ENCODE measurements around the gene PTPRH. TPM values are rescaled to one million over a fixed set of nuclear protein-coding genes. Genes with fewer than 3 reads are reported as not detected.

Gene PTPRH, protein sequence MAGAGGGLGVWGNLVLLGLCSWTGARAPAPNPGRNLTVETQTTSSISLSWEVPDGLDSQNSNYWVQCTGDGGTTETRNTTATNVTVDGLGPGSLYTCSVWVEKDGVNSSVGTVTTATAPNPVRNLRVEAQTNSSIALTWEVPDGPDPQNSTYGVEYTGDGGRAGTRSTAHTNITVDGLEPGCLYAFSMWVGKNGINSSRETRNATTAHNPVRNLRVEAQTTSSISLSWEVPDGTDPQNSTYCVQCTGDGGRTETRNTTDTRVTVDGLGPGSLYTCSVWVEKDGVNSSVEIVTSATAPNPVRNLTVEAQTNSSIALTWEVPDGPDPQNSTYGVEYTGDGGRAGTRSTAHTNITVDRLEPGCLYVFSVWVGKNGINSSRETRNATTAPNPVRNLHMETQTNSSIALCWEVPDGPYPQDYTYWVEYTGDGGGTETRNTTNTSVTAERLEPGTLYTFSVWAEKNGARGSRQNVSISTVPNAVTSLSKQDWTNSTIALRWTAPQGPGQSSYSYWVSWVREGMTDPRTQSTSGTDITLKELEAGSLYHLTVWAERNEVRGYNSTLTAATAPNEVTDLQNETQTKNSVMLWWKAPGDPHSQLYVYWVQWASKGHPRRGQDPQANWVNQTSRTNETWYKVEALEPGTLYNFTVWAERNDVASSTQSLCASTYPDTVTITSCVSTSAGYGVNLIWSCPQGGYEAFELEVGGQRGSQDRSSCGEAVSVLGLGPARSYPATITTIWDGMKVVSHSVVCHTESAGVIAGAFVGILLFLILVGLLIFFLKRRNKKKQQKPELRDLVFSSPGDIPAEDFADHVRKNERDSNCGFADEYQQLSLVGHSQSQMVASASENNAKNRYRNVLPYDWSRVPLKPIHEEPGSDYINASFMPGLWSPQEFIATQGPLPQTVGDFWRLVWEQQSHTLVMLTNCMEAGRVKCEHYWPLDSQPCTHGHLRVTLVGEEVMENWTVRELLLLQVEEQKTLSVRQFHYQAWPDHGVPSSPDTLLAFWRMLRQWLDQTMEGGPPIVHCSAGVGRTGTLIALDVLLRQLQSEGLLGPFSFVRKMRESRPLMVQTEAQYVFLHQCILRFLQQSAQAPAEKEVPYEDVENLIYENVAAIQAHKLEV
- total RNA-seq, result 0.54 TPM
- long read RNA-seq, result 0 reads

DNA sequence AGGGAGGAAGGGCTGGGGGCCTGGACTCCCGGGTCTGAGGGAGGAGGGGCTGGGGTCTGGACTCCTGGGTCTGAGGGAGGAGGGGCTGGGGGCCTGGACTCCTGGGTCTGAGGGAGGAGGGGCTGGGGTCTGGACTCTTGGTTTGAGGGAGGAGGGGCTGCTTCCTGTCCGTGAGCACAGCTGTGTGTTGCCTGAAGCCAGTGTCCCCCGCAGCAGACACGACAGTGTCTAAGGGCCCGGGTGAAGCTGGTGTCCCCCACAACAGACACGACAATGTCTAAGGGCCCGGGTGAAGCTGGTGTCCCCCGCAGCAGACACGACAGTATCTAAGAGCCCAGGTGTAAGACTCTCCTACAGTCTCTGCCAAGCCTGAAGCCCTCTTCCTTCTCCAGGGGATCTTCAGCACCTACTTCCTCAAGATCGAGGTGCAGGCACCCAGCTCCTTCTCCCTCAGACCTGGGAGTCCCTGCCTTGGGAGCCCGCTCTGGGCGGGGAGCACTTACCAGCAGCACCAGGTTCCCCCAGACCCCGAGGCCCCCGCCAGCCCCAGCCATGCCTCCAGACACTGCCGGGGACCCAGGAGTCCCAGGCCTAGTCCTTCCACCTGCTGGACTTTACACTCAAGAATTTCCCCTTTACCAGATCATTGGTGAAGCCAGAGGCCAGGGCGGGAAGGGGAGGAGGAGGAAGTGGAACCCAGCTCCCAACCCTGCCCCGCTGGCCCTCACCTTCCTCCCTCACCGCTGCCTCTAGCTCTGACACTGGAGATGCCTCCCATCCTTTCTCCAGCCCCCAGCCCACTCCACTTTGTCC is at the start of gene PTPRH:
TSS of gene PTPRH (minus strand) at position 622 of the 813 bp plus-strand sequence. CDS start at position 554, 68 bp downstream.
- ATAC-seq (ENCODE audit: poor library complexity), result no peak
- no peak for DNase-seq
- intact Hi-C loops (cut with DNase I), result no loop called here

DNA sequence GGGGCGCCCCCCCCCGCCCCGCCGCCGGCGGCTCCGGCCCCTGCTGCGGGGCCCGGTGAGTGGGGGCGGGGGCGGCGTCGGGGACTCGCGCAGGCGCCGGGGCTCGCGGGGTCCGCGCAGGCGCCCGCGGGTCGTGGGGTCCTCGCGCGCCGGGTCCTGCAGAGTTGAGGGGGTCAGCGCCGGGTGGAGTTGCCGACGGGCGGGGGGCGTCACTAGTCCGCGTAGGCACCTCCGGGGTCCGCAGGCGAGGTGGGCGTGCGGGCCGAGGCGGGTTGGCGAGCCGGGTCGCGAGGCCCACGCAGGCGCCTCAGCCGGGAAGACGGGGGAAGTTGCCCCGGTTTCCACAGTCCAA is 49.2 kb upstream of the PTPRH start:
- peak; percentile 17 for ATAC-seq (ENCODE audit: poor library complexity)
- intact Hi-C loops (cut with DNase I), result no loop called here
- DNase-seq, result no peak

DNA sequence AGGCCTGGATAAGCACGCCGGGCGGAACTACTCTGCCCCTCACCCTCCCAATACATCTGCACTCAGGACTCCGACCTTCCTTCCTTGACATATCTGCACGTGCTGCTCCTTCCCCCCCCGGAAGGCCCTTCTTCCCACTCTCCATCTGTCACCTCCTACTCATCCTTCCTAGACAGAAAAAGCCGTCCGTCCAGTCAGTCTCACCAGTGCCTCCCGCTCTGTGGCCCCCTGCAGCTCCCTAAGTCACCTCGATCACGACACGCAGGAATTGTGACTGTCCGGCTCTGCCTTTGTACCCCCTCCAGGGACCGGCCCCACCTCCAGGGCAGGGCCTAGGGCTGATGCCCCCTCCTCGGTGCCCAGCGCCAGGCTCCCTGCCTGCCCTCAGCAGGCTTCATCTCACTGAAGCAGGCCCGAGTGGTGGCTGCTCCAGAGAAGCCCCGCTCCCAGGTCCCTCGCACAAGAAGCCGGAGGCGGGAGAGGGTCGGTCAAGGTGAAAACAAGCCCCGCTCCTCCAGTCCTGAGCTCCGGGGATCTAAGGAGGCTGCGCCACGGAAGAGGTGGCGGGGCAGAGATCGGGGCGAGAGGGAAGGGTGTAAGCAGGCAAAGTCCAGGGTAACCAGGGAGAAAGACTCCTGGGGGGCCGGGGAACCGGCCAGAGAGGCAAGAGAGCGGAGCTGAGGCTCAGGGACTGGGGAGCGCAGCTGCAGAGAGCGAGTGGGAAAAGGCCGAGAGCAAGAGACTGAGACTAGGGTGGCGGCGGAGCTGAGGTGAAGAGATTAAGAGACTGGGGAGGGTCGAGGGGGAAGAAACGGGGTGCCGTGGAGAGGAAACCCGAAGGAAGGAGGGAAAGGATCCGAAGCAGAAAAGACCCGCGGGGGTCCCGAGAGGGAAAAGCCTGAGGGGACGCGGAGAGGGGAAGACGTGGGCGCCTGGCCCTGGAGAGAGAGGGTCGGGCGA is 48.4 kb upstream of the PTPRH start:
- no peak for DNase-seq
- ATAC-seq (ENCODE audit: poor library complexity), result no peak
- intact Hi-C loops (cut with DNase I), result no loop called here

DNA sequence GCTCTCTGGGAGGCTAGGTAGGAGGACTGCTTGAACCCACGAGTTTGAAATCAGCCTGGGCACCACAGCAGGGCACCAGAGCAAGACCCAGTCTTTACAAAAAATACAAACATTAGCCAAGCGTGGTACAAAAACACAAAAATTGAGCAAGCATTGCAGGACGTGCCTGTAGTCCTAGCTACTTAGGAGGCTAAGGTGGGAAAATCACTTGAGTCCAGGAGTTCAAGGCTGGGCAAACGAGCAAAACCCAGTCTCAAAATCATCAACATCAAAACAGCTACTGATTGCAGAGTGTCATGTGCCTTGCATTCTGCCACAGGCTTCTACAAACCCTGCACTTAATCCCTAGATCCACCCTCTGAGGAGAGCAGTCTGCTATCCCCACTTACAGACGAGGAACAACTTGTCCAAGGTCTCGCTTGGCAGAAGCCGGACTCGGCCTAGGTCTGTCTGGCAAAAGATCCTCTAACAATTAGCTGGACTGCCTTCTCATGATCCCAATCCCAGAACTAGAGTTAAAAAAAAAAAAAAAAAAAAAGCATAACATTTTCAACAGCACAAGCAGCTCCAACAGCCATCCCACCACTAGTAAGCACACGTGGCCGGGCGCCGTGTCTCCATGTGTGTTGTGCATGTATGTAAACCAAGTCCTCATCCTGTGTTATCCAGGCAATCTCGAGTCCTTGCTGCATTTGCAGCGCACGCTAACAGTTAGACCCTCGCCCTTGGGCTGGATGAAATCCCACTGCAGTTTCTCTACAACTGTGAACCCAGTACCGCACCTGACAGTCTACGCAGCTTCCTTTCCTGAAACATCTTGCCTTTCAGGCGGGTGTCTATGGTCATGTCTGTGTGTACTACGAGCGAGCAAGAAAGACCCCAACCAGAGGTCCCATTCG is 47.5 kb upstream of the PTPRH start:
- intact Hi-C loops (cut with DNase I), result no loop called here
- ATAC-seq (ENCODE audit: poor library complexity) (no peak), DNase-seq (no peak)

DNA sequence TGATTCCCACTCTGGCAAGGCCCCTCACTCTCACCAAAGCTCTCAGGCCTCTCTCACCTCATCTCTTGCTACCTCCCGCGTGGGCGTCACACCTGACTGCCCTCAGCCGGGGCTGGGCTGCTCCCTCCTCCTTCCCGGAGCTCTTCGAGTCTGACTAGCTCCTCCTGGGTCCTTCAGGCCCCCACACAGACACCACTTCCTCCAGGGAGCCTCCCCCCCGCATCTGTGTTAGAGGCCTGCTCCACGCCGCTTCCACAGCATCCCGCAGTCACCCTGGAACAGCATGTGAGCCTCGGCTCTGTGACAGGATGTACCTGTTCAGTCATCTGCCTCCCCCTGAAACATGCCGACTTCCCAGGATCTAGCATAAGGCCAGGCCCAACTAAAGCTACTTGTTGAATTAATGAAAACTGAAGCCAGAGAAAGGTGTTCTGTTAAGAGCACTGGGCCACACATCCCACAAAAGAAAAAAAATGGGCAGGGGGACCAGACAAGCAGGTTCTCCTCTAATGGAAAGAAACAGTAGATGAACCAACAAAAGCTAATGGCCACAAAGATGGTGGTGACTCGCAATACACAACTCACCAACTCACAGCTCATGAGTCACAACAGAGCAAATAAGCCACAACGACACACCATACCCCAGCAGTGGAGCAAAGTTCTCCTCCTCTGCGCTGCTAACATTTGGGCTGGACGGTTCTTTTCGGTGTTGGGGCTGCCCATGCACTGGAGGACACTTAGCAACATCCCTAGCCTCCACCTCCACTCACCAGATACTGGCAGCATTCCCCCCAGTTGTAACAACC is 46.5 kb upstream of the PTPRH start:
- DNase-seq, result no peak
- intact Hi-C loops (cut with DNase I), result no loop called here
- ATAC-seq (ENCODE audit: poor library complexity), result no peak

DNA sequence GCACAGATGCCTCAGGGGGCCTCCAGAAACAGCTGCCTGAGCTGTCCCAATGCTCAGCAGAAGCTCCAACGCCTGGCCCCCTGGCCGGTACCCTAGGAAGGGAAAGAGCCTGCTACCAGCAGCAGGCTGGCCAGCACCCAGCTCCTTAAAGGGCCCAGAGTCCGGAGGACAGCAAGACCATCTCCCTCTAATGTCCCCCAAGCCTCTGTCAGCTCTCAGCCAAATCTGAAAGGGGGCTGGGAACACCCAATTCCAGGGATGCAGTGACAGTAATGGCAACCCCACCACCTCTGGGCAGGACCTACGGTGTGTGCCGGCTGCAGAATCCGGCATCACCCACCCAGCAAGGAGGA is 45.3 kb upstream of the PTPRH start:
- intact Hi-C loops (cut with DNase I), result no loop called here
- DNase-seq, result no peak
- ATAC-seq (ENCODE audit: poor library complexity), result no peak

DNA sequence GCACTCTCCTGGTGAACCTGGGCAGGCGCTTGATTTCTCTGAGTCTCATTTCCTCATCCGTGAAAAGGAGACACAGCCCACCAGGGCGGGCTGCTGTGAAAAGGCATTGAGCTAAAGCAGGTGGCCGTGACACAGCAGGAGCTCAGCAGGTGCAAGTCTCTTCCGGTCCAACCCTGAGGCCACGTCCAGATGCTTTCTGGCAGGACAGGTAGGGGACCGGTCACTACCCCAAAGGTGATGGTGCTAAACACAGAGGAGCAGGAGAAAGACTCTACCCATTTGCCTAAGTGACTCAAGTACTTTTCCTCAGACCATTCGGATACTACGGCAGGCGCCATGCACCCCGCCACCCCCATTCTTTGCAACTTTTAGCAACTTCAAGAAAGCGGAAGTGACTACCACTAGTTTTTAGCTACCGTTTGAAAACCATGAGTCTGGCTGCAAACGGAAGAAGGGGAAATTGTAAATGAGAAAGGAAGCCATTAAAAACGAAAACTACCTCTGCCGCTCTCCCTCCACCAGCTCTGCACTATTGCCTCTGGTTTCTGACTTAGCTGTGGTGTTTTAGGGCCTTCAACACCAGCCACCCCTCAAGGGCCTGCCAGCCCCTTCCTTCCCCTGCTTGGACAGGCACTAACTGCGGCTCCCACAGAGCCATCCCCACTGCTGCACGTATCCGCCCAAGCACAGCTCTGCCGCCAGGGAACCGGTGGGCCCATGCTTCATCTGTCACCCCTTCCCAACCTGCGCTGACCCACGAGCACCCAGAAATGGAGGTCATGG is 44.7 kb upstream of the PTPRH start:
- no peak for ATAC-seq (ENCODE audit: poor library complexity)
- intact Hi-C loops (cut with DNase I), result no loop called here
- DNase-seq, result peak; percentile 62

DNA sequence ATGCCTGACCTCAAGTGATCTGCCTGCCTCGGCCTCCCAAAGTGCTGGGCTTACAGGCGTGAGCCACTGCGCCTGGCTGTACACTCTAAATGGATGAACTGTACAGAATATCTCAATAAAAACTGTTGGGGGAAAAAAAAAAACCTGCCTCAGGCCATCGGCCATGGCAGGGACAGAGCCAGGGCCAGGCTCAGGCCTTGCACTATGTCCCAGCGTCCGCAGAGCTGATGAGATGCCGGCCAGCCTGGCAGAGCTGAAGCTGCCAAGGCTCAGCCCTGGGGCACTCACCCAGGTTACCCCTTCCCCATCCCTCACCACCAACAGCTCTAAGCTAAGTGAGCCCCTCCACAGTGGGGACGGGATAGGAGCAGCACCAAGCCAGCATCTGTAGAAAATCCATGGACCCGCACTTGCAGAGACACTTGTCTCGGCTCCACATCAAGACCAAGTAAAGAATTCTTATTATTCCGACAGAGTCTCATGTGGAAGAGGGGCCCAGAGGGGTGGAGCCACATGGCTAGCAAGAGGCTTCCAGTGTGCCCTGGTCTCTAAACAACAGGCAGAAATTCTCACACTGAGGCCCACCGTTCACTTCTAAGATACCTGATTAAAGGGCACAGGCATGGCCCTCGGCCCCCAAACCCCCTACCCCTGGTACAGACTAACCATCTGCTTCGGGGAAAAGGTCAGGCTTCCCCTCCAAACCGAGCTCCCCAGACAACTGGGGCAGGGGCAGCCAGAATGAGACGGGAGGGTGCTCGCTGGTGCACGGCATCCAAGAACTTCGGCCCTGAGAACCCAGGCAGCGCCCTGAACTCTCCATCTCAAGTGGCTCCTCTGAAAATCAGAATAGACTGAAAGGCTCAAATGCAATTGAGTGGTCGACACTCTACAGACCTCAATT is 43.7 kb upstream of the PTPRH start:
- no peak for ATAC-seq (ENCODE audit: poor library complexity)
- no peak for DNase-seq
- intact Hi-C loops (cut with DNase I), result no loop called here

DNA sequence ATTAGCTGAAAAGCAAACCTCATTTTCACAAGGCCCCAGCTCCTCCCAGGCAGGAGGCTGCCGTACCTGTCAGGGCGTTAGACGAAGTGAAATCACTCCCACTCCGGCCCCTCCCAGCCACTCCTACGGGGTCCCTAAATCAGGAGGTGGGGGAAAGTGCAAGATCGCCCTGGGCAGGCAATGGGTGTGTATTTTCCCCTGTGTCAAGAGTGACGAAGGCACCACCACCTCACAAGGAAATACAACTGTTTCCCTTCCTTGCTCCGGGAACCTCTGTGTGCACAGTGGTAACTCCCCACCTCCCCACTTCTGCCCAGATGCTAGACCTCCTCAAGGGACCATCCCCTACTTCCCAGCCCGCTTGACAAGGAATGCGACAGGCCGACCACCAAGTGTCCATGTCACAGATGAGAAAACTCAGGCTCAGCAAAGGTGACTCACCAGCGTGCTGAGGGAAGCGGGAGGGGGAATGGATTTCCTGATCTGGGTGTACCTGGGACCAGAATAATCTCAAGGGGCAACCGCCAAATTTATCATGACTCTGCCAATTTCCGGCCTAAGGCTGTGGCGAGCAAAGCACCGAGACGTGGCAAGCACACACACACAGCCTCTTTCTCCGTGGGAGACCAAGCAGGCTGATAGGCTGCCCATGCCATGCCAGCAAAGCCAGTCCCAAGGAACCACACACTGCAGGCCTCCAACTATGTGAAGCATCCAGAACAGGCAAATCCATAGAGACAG is 42.2 kb upstream of the PTPRH start:
- ATAC-seq (ENCODE audit: poor library complexity) (no peak), DNase-seq (no peak)
- intact Hi-C loops (cut with DNase I), result no loop called here

DNA sequence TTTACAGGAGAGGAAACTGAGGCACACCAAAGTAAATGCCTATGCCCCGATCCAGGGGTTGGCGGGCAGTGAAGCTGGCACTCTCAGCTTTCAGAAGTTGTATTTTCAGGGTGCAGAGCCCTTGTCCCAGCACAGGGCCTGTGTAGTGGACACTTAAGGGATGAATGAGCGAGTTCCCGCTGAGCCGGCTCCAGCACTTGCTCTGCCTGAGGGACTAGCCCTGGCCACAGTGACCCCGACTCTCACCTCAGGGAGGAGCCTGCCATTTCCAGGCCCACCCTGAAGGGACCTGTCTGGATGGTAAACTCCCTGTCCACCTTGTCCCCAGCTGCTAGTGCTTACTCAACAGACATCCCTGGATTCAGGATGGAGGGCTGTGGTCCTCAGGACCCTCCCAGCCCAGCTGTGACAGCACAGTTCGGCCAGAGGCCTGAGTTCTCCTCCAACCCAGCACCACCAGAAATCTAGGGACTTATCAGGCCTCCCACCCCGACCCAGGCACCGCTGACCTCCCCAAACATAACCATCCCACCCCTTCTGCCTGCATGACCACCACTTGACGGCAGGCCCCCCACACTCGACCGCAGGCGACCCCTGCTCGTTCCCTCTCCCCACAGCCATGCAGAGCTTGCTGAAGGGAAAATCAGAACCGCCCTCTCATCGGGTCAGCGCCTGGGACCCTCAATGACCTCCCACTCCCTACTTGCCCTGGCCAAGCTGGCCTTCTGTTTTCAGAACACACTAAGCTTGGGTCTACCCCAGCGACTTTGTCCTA is 41.1 kb upstream of the PTPRH start:
- intact Hi-C loops (cut with DNase I), result no loop called here
- ATAC-seq (ENCODE audit: poor library complexity) (no peak), DNase-seq (no peak)

DNA sequence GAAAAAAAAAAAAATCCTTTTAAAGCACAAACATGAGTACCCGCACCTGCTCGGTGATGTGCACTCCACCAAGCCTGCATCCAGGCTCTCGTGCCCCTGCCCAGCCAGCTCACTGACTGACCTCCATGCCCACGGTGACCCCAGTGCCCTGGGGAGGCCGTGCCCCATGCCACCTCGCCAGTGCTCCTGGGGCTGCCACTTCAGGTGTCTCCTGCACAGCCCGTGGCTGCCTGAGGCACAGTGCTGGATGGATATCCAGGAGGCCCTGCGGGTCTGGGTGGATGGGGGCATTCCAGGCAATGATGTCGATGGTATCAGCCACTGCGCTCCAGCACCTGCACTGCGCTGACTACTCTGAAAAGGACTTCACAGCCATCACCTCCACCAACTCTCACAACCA is 40.5 kb upstream of the PTPRH start:
- no peak for DNase-seq
- ATAC-seq (ENCODE audit: poor library complexity), result no peak
- intact Hi-C loops (cut with DNase I), result no loop called here

DNA sequence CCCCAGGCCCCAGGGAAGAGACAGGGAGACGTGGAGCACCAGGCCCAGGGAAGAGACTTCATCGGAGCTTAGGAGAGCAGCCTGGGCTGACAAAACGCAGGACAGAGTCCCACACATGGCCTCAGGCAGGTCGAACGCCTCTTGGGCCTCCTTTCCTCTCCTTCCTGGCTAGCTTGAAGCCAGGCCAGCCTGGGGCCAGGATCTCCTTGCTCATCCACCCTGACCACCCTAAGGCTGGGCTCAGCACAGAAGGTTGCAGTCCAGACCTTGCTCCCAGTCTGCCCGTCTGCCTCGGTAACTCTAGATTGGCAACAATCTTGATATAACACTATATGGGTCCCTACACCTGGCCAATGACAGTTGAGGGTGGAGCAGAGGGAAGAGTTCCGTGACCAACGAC is 39.4 kb upstream of the PTPRH start:
- no peak for DNase-seq
- ATAC-seq (ENCODE audit: poor library complexity), result no peak

DNA sequence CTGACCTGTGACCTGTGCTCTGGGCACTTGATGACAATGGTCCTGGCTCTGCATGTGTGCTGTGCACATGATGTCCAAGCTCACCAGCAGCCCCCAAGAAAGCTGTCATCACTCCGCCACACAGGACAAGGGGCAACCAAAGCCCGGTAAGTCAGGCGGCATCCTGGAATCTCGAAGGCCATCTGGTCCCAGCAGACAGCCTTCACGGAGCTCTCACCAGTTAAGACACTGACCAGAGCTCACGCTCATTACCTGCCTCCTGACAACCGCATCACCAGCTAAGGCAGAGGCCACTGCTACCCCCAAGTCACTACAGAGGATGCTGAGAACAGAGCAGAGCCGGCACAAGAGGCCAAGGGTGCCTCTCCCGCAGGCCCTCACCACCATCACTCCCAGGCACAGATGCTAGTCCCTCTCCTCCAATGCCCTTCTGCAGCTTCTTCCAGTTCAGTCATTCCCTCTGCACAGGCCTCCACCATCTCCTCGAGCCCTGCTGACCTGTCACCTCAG is 38.9 kb upstream of the PTPRH start:
- intact Hi-C loops (cut with DNase I), result no loop called here
- ATAC-seq (ENCODE audit: poor library complexity) (no peak), DNase-seq (no peak)

More for the DNA sequence above, 39.4 kb upstream of the PTPRH start:
- intact Hi-C loops (cut with DNase I), result no loop called here
